Cardiac fibroblast (primary cell): Measurements from ENCODE around the gene LFNG.

ENCODE experiments used
- DNase-seq, 2 donors: peaks; one replicate each; pipeline versions ENCODE4 v3.0.0 to v3.0.0-alpha.2; 2010; ENCODE audit warnings: low read depth in 2 of 2
- H3K4me3 ChIP-seq, 2 donors: replicated peaks in 1 of 2; 1 replicate in 1 of 2; 2 replicates in 1 of 2; pipeline ENCODE4 v1.5.1; 2011; ENCODE audit warnings: low read depth in 2 of 2, low read length in 2 of 2, mild to moderate bottlenecking in 2 of 2, moderate library complexity in 1 of 2
- TF ChIP-seq, protein P1 (sequence below): IDR thresholded peaks from one replicate; pipeline ENCODE4 v1.5.1; 2011; ENCODE audit warnings: low read depth, mild to moderate bottlenecking, low read length, inconsistent platforms

Gene LFNG

DNA sequence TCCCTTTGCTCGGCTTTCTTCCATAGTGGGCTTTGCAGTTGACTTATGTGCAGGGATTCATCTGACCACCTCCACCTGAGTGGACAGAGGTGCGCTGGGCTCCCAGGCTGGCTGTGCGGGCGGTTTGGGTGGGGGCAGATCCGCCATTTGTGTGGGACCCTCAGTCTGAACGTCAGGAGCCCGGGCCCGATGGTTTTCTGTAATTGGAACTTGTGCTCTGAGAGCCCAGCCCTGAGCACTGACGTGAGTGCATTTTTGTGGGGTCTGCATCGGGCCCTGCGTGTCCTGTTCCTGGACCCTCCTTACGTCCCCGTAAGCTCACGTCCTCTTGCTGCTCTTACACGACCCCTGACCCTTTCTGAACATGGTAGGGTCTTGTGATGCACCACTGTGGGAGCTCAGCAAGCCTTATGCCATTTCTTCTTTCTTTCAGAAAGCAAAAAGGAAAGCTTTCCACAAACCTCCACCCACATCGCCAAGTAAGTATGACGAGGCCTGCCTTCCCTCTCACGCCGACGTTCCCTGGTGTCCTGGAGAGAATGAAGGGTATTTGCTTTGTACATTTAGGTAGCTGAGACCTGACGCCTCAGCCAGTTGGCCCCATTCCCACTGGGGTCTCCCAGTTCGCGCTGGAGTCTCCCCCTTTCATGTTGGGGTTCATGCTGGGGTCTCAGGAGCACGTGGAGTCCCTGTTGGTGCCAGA lies 49.1 kb downstream of the LFNG start:
- TF ChIP-seq, protein P1, sequence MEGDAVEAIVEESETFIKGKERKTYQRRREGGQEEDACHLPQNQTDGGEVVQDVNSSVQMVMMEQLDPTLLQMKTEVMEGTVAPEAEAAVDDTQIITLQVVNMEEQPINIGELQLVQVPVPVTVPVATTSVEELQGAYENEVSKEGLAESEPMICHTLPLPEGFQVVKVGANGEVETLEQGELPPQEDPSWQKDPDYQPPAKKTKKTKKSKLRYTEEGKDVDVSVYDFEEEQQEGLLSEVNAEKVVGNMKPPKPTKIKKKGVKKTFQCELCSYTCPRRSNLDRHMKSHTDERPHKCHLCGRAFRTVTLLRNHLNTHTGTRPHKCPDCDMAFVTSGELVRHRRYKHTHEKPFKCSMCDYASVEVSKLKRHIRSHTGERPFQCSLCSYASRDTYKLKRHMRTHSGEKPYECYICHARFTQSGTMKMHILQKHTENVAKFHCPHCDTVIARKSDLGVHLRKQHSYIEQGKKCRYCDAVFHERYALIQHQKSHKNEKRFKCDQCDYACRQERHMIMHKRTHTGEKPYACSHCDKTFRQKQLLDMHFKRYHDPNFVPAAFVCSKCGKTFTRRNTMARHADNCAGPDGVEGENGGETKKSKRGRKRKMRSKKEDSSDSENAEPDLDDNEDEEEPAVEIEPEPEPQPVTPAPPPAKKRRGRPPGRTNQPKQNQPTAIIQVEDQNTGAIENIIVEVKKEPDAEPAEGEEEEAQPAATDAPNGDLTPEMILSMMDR: no peak
- no peak for DNase-seq

DNA sequence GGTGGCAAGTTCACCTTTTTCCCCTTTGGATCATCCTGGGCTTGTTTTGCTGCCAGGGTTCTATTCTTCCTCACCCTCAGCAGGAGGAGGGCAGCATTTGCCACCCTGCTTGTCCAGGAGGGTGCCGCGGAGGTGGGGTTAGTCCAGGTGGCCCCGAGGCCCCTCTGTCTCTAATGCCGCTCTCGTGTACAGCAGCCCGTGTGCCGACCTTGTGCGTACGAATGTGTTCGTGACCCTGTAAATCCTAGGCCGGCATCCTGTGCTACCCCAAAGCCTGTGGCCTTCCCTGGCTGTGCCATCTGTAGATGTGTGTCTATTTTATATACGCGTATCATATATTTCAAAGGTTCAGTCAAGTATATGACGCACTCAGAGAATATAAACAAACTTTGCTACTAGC lies 49.8 kb downstream of the LFNG start:
- no peak for DNase-seq
- no peak overlapping the region for H3K4me3 ChIP-seq
- TF ChIP-seq, protein P1: no peak

More for the DNA sequence above, 49.1 kb downstream of the LFNG start:
- H3K4me3 ChIP-seq: no peak overlapping the region

DNA sequence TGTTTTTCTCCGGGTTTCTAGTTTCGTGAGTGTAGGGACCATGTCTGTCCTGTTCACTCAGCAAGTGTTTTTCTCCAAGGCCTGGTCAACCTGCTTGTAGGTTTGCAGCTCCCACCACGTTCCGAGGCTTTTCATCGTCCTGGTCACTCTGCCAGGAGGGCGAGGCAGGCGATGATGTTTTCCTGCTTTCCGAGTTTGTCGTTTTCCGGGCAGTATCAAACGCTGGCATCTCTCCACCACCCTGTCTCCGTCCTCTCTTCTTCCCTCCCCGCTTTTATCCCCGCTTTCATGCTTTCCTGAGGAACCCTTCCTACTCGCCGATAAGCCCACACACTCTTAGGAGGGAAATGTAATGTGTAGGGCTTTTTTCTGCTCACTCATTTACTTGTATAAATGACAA lies 50.4 kb downstream of the LFNG start:
- DNase-seq: no peak
- TF ChIP-seq, protein P1: no peak
- H3K4me3 ChIP-seq: no peak overlapping the region

DNA sequence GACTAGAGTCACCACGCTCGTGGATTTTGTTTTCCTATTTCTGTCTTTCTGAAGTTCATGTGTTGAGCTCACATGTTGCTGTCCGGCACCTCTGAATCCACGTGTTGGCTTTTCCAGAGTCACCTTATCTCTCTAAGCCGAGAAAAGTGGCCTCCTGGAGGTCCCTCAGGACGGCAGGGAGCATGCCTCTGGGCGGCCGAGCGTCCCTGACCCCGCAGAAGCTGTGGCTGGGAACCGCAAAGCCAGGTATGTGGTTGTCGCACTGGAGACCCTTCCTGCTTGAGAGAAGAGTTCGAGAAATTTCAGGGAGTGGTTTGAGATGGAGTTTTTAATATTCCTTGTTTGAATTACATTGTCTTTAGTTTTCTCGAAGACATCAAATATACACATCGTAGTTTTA lies 51.8 kb downstream of the LFNG start:
- no peak overlapping the region for H3K4me3 ChIP-seq
- TF ChIP-seq, protein P1: no peak
- DNase-seq: no peak

DNA sequence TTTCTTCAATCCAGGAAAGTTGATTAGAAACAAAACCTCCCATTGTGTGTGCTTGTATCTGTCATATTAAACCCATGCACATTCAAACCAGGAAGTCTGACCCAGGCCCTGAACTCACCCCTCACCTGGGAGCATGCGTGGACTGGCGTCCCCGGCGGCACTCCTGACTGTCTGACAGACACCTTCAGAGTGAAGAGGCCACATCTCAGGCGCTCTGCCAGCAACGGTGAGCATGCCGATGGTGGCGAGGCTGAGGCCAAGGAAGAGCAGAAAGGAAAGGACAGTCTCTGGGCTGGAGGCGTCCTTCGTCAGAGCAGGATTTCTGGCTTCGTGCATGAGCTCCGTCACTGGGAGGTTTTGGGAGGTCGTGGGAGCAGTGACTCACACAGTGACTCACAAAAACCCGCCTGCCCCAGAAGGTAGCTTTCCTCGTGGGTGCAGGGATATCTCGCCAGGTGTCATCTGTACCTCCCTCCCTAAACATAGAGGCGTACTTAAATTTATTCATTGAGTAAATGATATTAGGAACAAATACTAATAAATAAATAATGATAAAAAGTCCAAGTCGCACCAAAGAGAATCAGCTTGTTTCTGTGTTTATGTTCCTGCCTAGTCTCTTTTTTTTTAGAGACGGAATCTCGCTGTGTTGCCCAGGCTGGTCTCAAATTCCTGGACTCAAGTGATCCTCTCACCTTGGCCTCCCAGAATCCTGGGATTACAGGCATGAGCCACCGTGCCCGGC lies 52.7 kb downstream of the LFNG start:
- DNase-seq: peak; percentile 43 to 56
- TF ChIP-seq, protein P1: no peak
- no peak overlapping the region for H3K4me3 ChIP-seq

DNA sequence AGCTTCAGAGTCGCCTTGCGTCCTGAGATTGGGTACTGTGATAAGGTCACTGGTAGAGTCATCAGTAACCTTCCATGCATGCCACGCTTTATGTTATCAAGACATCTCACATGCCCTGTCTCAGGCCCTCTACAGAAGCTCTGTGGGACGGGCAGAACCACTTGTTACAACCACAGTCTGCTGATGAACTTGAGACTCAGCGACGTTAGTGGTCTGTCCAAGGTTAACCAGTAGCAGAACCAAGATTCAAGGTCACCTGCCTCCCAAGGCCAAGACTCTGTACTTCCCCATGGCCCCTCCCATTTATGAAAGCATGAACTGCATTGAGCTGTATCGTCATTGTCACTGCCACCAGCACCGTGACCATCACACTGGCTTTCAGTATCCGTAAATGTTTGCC lies 54.2 kb downstream of the LFNG start:
- H3K4me3 ChIP-seq: no peak overlapping the region
- no peak for DNase-seq
- TF ChIP-seq, protein P1: no peak
